IPS DF 6.9 (cell line): ENCODE data around the gene RAN.
"Not testable (repeated sequence)": the region's sequence is repeated elsewhere in the genome, so short reads cannot be mapped to it uniquely, and the experiment has no call there.

Experiments used
- DNase-seq: peaks from one replicate; pipeline ENCODE4 v3.0.0-alpha.2; 2013; ENCODE audit warnings: low read depth, low spot score
- H3K27ac ChIP-seq: one replicate; pipeline ENCODE4 v1.5.1; 2013; ENCODE audit warnings: low read length, control low read depth
- H3K27me3 ChIP-seq: 2 replicates; pipeline ENCODE4 v1.6.1; 2013; ENCODE audit warnings: mild to moderate bottlenecking, low read length; ENCODE audit not compliant: control insufficient read depth, insufficient read depth
- H3K36me3 ChIP-seq: 2 replicates; pipeline ENCODE4 v1.6.1; 2013; ENCODE audit warnings: low read length; ENCODE audit not compliant: control insufficient read depth, insufficient read depth
- H3K4me1 ChIP-seq: 2 replicates; pipeline ENCODE4 v1.6.1; 2013; ENCODE audit warnings: low read length; ENCODE audit not compliant: control insufficient read depth, insufficient read depth
- H3K4me3 ChIP-seq: 2 replicates; pipeline ENCODE4 v1.5.1; 2013; ENCODE audit warnings: mild to moderate bottlenecking, low read length
- H3K9me3 ChIP-seq: 2 replicates; pipeline ENCODE4 v1.6.1; 2013; ENCODE audit warnings: low read length, inconsistent platforms; ENCODE audit not compliant: control insufficient read depth, insufficient read depth
- whole genome bisulfite sequencing: extraction: QIAGEN DNeasy Blood & Tissue Kit; methylation state at CpG from one replicate; pipeline ENCODE4 v1.1.7; 2013; ENCODE audit warnings: mixed read lengths, missing lambda C conversion rate; ENCODE audit not compliant: insufficient read length, insufficient coverage; 5-methylcytosine and 5-hydroxymethylcytosine counted together

Gene RAN

DNA sequence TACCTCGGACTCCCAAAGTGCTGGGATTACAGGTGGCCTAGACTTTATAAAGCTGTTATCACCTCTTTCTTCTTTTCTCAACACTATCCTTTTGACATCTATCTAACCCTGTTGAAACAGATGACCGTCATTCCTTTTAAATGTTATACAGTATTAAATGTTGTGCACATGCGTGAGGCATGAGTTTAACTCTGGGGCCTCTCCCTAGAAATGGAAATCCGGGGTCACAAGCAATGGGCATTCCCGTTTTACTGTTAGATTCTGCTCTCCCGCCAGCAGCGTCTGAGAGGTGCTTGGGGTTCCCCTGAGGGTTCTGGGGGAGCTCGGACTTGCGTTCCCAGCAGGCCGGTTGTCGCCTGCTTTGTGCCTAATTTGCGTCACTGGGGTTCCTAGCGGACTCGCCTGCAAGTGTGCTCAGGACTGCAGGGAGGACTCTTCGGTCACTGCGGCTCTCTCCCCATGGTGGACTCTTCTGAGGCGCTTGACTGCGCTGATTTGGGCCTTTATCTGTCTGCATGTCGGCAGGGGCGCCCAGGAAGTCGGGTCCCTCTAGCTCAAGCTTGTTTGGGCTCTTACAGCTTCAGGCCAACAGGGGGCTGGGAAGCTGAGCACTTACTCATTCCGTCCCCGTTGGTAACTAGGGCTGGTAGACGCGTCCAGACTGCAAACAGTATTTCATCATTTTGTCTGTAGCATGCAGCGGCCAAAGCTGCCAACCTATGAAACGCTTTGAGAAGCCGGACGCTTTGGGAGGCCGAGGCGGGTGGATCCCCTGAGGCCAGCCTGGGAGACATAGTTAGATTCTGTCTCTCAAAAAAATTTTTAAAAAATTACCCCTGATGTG, 1.2 kb upstream of the RAN start:
- no peaks in the 10 kb centered on the region for H3K9me3 ChIP-seq

DNA sequence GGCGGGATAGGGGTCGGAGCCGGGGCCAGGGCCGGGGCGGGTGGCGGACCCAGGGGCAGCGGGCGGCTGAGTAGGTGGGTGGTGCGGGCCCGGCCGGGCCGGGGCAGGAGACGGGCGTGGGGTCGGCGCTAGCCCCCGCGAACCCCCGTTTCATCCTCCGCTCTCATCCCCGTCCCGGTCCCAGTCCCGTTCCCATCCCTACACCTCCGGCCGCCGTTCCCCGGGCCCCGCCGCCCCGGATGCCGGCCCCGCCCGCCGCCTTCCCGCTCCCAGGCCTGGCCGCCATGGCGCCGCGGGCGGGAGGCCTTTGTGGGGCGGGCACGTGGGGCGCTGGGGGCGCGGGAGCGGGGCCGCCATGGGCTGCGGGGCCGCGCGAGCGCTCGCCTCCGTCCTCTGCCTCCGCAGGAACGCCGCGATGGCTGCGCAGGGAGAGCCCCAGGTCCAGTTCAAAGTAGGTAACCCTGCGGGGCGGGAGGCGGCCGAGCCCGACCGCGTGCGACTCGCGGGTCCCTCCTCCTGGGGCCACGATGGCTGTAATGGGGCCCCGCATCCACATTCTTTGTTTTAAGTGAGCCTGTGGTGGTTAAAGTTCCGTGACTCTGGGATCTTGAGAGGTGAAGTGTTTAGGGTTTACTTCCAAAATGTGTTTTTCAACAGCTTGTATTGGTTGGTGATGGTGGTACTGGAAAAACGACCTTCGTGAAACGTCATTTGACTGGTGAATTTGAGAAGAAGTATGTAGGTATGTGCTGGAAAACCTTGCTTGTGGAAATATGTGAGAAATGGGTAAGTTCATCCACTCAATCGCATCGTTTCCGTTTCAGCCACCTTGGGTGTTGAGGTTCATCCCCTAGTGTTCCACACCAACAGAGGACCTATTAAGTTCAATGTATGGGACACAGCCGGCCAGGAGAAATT, 572 bp downstream of the RAN start:
- DNase-seq: no peak
- Histone ChIP-seq H3K27me3 (no peaks in the 10 kb centered on the region), H3K27ac (no peak overlapping the region), H3K4me1 (peaks cover 2% of the 10 kb centered on the region), H3K4me3 (peak overlapping the region; percentile 95), H3K9me3 (no peaks in the 10 kb centered on the region), H3K36me3 (peaks cover 22% of the 10 kb centered on the region; the same call in 1 of the 2 replicates)
- WGBS: no CpG with 5 or more reads among the region's 79 CpGs

More for the DNA sequence above, 1.2 kb upstream of the RAN start:
- no peak for DNase-seq
- H3K4me1 ChIP-seq: peaks cover 2% of the 10 kb centered on the region
- H3K4me3 ChIP-seq: no peak overlapping the region
- no CpG with 5 or more reads among the region's 31 CpGs for WGBS
- H3K27ac ChIP-seq: no peak overlapping the region
- peaks cover 19% of the 10 kb centered on the region; the same call in 1 of the 2 replicates for H3K36me3 ChIP-seq
- H3K27me3 ChIP-seq: no peaks in the 10 kb centered on the region

DNA sequence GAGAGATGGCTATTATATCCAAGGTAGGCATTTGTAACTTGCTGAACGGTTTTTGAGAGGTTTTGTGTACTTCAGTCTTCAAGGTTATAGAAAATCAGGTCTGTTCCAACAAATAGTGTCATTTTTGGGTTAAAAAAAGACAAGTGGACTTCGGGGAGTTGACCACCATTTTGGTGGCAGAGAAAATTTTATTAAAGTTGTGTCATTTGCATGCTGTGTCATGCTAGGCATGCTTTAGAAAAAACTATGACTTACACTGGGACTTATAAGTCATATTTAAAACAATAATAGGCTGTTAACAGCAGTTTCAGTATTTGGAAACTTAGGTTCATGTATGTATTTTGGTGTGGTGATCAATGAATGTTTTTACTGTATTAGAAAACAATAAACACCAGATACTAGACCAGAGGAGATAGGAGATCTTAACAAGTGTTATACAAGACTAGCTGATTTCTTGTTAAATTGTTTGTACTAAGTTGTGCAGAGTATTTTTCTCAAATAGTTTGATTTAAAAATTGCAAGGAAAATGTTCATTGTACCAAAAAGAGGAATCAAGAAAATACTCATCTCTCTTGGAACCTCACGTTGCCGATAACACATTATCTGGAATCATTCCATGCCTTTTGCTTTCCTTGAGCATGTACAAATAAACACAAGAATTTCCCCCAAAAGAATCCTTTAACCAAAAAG, 1.4 kb downstream of the RAN start:
- Histone ChIP-seq H3K27me3 (no peaks in the 10 kb centered on the region), H3K36me3 (peaks cover 22% of the 10 kb centered on the region; the same call in 1 of the 2 replicates), H3K4me1 (peaks cover 2% of the 10 kb centered on the region), H3K9me3 (no peaks in the 10 kb centered on the region), H3K27ac (no peak overlapping the region), H3K4me3 (peak overlapping the region; percentile 95; the same call in 1 of the 2 replicates)
- no CpG with 5 or more reads among the region's 4 CpGs for WGBS
- no peak for DNase-seq

- H3K27me3 ChIP-seq: no peaks in the 10 kb centered on the region
- H3K9me3 ChIP-seq: no peaks in the 10 kb centered on the region
- H3K4me1 ChIP-seq: peaks cover 2% of the 10 kb centered on the region
- no peak for DNase-seq
- no peak overlapping the region for H3K4me3 ChIP-seq
- peaks cover 22% of the 10 kb centered on the region; the same call in 1 of the 2 replicates for H3K36me3 ChIP-seq
- no peak overlapping the region for H3K27ac ChIP-seq
- no CpG with 5 or more reads among the region's 4 CpGs for whole genome bisulfite sequencing
Observed at GRCh38 chr12:130873825-130874224, 2.0 kb downstream of the RAN start.

DNA sequence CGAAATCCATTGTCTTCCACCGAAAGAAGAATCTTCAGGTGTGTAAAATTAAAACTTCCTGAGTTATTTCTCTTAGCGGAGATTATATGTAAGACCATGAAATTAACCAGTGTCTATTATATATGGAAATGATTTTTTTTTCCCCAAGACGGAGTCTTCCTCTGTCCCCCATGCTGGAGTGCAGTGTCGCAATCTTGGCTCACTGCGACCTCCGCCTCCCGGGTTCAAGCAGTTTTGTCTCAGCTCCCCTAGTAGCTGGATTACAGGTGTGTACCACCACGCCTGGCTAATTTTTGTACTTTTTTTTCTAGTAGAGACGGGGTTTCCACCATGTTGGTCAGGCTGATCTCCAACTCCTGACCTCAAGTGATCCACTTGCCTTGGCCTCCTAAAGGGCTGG, 2.8 kb downstream of the RAN start:
- no peak overlapping the region for H3K27ac ChIP-seq
- peaks cover 22% of the 10 kb centered on the region; the same call in 1 of the 2 replicates for H3K36me3 ChIP-seq
- H3K4me3 ChIP-seq: no peak overlapping the region
- no peak for DNase-seq
- H3K27me3 ChIP-seq: no peaks in the 10 kb centered on the region; the same call in 1 of the 2 replicates
- WGBS: no CpG with 5 or more reads among the region's 10 CpGs
- peaks cover 2% of the 10 kb centered on the region for H3K4me1 ChIP-seq
- H3K9me3 ChIP-seq: no peaks in the 10 kb centered on the region

- no peak overlapping the region for H3K27ac ChIP-seq
- H3K4me3 ChIP-seq: no peak overlapping the region
- no peaks in the 10 kb centered on the region for H3K9me3 ChIP-seq
- DNase-seq: no peak
- H3K36me3 ChIP-seq: peaks cover 22% of the 10 kb centered on the region; the same call in 1 of the 2 replicates
- peaks cover 2% of the 10 kb centered on the region for H3K4me1 ChIP-seq
- no CpG with 5 or more reads among the region's 5 CpGs for WGBS
- no peaks in the 10 kb centered on the region; the same call in 1 of the 2 replicates for H3K27me3 ChIP-seq
Observed at GRCh38 chr12:130875193-130875592, 3.3 kb downstream of the RAN start.

DNA sequence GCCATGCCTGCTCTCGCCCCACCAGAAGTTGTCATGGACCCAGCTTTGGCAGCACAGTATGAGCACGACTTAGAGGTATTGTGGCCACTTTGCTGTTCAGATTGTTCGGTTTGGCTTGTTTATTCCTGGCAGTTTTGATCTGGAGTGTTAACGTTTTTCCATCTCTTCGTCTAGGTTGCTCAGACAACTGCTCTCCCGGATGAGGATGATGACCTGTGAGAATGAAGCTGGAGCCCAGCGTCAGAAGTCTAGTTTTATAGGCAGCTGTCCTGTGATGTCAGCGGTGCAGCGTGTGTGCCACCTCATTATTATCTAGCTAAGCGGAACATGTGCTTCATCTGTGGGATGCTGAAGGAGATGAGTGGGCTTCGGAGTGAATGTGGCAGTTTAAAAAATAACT, 3.8 kb downstream of the RAN start:
- DNase-seq, H3K9me3 ChIP-seq, H3K27me3 ChIP-seq, H3K27ac ChIP-seq, H3K4me1 ChIP-seq, H3K4me3 ChIP-seq: not testable (repeated sequence)
- no CpG with 5 or more reads among the region's 11 CpGs for WGBS
- H3K36me3 ChIP-seq: peaks cover 22% of the 10 kb centered on the region; the same call in 1 of the 2 replicates

GRCh38 chr12:130876297-130876696, 4.4 kb downstream of the RAN start:
- DNase-seq: no peak
- H3K9me3 ChIP-seq: no peaks in the 10 kb centered on the region
- peaks cover 22% of the 10 kb centered on the region; the same call in 1 of the 2 replicates for H3K36me3 ChIP-seq
- H3K4me3 ChIP-seq: no peak overlapping the region
- H3K27ac ChIP-seq: no peak overlapping the region
- H3K4me1 ChIP-seq: no peaks in the 10 kb centered on the region; the same call in none of the 2 replicates
- H3K27me3 ChIP-seq: no peaks in the 10 kb centered on the region; the same call in 1 of the 2 replicates

DNA sequence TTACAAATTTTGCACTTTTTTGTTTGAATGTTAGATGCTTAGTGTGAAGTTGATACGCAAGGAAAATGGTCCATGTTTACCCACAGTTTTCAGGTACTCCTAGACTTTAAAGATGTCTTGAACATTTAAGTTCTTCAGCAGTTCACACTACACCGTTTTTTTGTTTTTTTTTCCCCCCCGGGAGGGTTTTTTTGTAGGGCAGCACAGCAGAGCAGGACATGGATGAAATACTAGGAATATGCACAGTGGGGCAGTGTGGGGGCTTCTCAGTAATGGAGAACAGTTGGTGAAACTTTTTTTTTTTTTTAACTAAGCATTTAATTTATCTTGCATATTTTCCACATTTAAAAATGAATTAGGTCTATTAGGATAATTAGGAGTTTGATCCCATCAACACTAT, 4.9 kb downstream of the RAN start:
- Histone ChIP-seq H3K27ac (no peak overlapping the region), H3K4me1 (no peaks in the 10 kb centered on the region; the same call in none of the 2 replicates), H3K27me3 (no peaks in the 10 kb centered on the region; the same call in 1 of the 2 replicates), H3K4me3 (no peak overlapping the region), H3K36me3 (peaks cover 22% of the 10 kb centered on the region; the same call in 1 of the 2 replicates), H3K9me3 (no peaks in the 10 kb centered on the region)
- DNase-seq: no peak
- WGBS: no CpG with 5 or more reads among the region's 3 CpGs

DNA sequence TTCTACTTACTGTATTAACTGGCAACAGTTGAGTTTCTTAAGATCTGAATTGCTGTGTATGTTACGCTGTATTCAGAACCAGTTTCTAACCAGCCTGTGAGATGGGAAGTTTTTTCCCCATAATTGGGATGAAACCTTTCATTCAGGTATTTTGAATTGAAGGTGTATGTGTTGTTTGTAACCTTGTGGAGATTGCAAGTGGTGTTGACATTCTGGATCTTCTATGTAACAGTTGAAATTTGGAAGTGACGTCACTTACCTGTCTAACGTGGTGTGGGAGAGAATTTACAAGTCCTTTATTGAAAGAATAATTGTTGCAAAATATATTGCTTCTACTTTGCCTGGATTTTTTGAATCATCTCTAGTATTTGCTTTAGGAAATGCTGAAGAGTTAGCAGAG, 5.5 kb downstream of the RAN start:
- no CpG with 5 or more reads among the region's 3 CpGs for WGBS
- Histone ChIP-seq H3K9me3 (no peaks in the 10 kb centered on the region), H3K4me1 (no peaks in the 10 kb centered on the region; the same call in none of the 2 replicates), H3K27me3 (no peaks in the 10 kb centered on the region; the same call in 1 of the 2 replicates), H3K27ac (no peak overlapping the region), H3K4me3 (no peak overlapping the region), H3K36me3 (peaks cover 22% of the 10 kb centered on the region; the same call in 1 of the 2 replicates)
- no peak for DNase-seq
